G401.6 (cell line): ENCODE measurements around the gene PARD6B.
"Not testable (repeated sequence)": the region's sequence is repeated elsewhere in the genome, so short reads cannot be mapped to it uniquely, and the experiment has no call there.

Experiments used
- FAIRE-seq: peaks from 2 replicates; lab custom pipeline; 2012; peaks lifted over from hg19 to GRCh38; lab: Jason Lieb, UNC

Gene PARD6B

DNA sequence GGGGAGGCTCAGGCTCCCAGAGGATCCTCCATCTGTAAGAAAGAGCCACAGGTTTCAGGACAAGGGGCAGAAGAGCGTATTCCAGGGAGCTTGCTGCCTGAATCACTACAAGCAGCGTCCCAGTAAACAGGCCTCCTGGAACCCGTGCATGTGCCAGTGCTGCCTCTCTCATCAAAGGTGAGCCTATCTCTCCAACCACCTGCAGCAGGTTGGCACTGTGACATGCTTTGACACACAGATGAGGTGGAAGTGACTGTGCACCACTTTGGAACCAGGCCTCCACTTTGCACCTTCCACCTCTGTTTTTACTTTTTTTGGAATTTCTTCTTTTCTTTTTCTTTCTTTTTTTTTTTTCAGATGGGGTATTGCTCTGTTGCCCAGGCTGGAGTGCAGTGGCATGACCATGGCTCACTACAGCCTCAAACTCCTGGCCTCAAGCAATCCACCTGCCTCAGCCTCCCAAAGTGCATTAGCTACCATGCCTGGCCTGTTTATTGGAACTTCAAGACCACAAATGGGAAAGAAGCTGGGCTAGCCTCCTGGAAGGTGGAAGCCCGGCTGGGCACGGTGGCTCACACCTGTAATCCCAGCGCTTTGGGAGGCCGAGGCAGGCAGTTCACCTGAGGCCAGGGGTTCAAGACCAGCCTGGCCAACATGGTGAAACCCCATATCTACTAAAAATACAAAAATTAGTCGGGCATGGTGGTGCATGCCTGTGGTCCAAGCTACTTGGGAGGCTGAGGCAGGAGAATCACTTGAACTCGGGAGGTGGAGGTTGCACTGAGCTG is 27.5 kb upstream of the PARD6B start:
- not testable (repeated sequence) for FAIRE-seq

DNA sequence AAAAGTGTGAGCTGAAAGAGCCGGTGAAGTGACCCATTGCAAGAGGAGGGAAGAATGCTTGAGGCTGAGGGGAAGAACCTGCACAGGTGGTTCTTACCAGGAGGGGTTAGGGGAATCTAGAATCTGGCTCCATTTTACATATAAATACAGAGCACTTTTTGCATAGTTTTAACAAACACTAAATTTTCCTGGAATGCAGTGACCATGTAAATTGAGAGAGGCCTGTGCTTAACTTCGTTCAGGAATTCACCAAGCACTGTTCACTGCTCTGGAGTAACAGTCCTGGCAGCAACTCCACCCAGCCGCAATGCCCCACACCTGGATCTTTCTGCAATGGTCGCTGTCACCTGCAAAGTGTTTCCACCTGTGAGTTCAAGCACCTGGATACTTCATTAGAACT is 26.9 kb upstream of the PARD6B start:
- no peak for FAIRE-seq

DNA sequence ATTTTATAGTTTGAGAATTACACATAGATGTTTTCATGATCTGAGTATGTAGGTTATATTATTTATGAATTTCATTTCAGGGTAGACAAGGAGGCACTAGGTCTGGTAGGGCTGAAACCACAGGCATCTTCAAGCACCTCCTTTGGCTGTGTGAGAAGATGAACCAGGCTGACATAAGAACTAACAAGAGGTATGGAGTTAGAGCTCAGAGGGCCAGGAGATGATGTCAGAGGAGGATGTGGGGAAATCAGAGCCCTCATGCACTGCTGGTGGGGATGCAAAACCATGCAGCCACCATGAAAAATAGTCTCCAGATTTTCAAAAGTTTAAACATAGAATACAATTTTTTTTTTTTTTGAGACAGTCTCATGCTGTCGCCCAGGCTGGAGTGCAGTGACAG is 26.4 kb upstream of the PARD6B start:
- FAIRE-seq = no peak

DNA sequence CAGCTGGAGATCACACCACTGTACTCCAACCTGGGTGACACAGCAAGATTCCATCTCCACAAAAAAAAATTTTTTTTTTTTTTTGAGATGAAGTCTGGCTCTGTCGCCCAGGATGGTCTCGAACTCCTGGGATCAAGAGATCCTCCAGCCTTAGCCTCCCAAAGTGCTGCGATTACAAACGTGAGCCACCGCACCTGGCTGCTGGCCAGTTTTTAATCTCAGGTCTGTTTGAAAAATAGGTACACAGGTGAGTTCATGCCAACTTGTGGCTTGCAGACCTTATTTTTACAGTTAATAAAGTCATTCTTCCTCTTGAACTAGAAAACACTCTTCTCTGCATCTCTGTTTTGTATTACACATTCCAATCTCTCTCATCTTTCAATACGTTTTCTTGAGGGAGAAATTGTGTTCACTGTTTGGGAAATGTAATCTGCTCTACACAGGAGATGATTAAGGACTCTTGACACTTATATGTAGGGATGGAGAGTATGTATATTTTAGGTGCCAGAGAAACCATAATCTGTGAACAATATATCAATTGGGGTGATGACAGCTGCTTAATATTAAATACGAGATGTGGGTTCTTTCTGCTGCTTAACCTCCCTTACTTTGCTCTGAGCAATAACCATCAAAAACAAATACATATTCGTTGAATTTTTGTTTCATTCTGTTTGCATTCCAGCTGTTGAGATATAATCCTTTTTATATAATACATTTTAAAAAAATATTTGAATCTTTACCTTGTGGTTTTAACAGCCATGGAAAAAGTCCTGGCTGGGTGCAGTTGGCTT is 22.3 kb upstream of the PARD6B start:
- no peak for FAIRE-seq

DNA sequence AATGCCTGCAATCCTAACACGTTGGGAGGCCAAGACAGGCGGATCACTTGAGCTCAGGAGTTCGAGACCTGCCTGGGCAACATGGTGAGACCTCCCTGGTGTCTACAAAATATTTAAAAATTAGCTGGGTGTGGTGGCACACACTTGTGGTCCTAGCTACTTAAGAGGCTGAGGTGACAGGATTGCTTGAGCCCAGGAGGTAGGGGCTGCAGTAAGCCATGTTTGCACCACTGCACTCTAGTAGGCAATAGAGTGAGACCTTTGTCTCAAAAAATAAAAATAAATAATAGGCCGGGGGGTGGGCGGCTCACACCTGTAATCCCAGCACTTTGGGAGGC is 21.8 kb upstream of the PARD6B start:
- FAIRE-seq = no peak

DNA sequence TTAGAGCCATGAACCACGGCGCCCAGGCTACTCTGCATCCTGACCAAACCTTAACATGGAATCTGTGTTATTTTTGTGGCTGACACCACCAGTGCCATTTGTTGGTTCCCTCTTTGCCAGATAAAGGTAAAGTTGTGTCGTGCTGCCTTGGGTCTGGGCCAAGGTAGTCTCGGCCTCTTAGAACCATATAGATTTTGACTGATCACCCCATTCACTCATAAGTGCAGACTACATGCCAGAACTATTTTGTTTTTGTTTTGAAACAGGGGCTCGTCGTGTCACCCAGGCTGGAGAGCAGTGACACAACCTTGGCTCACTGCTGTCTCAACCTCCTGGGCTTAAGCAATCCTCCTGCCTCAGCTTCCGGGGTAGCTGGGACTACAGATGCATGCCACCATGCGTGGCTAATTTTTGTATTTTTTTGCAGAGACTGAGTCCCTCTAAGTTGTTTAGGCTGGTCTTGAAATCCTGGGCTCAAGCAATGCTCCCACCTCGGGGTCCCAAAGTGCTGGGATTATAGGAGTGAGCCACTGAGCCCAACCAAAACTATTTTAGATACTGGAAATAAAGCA is 20.8 kb upstream of the PARD6B start:
- FAIRE-seq = no peak

DNA sequence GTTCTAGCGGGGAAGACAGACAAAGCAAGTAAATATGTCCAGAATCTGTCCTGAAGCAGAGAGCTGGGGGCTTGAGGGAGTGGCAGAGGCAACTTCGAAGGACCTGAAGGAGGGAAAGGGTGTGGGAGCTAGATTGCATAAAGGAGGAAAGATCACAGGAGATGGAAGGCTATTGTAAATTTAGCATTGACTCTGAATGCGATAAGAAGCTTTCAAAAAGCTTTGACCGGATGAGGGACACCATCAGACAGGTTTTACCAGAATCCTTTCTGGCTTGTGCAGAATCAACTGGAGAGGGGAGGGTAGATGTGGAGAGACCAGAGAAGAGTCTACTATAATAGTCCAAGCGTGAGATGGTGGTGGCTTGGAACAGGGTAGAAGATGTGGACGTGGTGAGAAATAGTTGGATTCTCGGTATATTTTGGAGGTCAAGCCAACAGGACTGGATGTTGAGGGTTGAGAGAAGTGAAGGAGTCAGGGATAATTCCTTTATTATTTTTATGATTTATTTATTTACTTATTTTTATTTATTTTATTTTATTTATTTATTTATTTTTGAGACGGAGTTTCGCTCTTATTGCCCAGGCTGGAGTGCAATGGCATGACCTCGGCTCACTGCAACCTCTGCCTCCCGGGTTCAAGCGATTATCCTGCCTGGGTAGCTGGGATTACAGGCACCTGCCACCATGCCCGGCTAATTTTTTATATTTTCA is 20.1 kb upstream of the PARD6B start:
- FAIRE-seq = no peak

DNA sequence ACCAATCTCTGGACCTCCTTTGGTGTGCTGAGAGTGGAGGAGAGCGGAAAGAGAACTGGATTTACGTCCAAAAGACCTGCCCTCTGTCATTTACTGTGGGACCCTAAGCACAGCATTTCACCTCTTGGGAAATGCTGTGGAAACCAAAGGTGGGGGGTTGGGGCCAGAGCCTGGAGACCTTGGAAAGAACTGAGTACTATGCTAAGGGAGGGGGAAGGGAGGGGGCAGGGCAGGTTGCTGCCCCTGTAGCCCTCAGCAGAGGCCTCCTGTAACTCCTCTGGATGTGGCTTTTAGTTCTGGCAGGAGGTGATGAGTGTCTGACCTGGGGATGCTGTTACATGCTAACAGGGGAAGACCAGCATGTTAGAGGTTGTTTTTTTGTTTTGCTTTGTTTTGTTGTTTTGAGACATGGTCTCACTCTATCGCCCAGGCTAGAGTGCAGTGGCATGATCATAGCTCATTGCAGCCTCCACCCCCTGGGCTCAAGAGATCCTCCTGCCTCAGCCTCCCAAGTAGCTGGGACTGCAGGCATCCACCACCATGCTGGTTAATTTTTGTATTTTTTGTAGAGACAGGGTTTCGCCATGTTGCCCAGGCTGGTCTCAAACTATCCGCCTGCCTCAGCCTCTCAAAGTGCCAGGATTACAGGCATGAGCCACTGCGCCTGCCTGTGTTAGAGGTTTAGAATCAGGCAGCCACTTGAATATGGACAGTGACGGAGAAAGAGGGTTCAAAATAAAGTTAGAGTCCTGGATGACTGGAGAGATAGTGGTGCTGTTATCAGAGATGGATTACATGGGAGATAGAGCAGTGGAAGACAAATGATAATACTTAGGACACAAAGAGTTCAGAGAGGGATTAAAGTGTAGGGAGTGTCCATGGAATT is 18.4 kb upstream of the PARD6B start:
- FAIRE-seq = no peak

DNA sequence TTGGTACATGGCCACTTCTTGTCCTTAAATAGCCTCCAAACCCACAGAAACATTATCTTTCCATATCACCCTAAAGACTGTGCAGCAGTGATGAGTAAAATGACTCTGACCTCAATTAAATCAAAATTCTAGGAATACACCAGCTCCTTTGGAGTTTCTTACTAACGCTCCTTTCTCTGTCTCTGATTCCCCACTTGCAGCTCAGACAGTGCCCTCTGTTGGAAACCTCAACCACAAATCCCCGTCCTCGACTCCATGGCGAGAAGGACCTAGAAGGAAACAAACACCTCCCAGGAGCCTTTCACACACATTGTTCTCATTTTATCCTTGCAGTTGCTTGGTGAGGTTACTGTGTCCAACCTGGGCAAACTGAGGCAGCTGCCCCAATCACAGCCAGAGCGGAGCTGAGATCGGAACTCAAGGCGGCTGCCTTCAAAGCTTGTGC is 17.7 kb upstream of the PARD6B start:
- FAIRE-seq = peak; percentile 40

DNA sequence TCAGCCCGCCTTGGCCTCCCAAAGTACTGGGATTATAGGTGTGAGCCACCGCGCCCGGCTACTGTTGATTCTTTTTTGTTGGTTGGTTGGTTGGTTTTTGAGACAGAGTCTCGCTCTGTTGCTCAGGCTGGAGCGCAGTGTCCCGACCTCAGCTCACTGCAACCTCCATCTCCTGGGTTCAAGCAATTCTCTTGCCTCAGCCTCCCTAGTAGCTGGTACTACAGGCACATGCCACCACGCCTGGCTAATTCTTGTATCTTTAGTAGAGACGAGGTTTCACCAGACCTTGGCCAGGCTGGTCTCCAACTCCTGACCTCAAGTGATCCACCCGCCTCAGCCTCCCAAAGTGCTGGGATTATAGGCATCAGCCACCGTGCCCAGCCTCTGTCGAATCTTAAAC is 17.0 kb upstream of the PARD6B start:
- not testable (repeated sequence) for FAIRE-seq

DNA sequence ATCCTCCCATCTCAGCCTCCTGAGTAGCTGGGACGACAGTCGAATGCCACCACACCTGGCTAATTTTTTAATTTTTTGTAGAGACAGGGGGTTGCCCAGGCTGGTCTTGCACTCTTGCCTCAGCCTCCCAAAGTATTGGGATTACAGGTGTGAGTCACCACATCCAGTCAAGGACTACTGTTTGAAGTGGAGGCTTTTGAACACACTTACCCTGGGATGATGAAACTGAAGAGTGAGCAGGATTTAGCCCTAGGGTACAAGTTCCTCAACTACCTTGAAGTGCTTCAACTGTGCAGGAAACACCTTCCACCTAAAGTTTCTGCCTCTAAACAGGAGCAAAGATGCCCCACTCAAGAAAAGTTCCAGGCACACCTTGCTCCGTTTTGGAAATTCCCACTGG is 15.7 kb upstream of the PARD6B start:
- FAIRE-seq = no peak

DNA sequence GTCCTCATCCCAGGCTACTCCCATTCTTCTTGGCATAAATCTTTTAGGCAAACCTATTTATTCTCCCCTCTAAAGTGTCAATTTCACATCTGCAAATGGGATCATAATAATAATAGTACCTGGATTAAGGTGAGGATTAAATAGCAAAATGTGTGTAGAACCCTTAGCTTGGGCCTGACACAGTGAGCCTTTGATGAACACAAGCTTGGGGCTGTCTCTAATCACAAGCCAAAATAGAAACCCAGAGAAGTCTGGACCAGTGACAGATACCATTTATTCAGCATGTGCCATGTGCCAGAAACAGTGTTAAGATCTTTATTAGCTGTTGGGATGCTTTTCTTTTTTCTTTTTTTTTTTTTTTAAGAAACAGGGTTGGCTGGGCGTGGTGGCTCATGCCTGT is 14.9 kb upstream of the PARD6B start:
- FAIRE-seq = no peak

DNA sequence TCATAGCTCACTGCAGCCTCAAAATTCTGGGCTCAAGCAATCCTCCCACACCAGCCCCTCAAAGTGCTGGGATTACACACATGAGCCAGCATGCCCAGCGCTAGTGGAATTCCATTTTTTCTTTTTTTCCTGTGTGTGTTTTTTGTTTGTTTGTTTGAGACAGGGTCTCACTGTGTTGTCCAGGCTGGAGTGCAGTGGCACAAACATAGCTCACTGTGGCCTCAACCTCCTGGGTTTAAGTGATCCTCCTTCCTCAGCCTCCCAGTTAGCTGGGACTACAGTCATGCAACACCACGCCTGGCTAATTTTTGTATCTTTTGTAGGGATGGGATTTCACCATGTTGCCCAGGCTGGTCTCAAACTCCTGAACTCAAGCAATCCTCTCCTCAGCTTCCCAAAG is 14.1 kb upstream of the PARD6B start:
- no peak for FAIRE-seq

DNA sequence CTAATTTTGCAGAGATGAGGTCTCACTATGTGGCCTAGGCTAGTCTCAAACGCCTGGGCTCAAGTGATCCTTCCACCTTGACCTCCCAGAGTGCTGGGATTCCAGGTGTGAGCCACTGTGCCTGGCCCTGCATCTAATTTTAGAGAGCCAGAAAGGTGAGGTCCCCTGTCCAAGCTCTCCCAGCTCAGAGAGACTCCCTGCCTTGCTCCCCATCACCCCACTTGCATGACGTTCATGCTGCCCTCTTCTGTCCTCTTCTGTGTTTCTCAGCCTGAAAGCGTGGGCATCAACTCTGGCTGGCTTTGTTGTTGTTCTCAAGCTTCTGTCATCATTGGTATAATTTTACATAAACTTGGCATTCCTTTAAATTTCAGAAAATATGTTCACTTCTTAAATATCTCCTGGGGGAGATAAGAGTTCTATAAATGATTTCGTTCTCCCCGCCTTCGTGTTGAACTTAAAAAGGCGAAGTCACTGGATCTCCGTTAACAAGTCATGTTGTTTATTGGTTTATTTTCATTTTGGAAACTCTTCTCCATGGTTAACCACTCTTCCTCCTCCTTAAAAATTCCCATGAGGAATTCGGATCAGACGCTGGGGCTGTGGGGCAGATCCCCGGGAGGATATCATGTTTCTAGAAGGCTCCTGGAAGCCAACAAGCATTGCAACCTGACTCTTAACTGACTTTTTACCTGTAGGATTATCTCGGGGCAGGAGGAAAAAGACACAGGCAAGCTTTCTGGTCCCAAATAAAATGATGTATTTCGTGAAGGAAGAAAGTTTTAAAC is 13.2 kb upstream of the PARD6B start:
- FAIRE-seq = no peak

DNA sequence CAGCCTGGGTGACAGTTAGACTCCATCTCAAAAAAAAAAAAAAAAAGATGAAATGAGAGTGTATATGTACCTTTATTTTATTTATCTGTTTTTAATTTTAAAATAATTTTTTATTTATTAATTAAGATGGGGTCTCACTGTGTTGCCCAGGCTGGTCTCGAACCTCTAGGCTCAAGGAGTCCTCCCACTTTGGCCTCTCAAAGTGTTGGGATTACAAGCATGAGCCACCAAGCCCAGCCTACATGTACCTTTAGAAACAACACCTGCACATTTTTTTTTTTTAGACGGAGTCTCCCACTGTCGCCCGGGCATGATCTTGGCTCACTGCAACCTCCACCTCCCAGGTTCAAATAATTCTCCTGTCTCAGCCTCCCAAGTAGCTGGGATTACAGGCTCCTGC is 12.1 kb upstream of the PARD6B start:
- FAIRE-seq = no peak

DNA sequence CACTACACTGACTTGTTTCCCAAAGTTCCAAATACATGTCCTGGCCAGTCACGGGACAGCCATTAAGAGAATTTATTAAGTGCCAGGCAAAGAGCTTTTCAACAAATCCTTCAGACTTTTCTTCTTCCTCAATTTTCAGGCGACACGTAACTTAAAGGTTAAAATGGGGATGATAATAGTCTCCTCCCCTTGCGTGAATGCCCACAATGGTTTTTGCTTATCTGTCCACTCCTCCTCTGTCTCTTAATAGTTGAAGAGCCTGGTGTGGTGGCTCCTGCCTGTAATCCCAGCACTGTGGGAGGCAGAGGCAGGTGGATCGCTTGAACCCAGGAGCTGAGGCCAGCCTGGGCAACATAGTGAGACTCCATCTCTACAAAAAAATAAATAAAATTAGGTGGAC is 11.4 kb upstream of the PARD6B start:
- no peak for FAIRE-seq

DNA sequence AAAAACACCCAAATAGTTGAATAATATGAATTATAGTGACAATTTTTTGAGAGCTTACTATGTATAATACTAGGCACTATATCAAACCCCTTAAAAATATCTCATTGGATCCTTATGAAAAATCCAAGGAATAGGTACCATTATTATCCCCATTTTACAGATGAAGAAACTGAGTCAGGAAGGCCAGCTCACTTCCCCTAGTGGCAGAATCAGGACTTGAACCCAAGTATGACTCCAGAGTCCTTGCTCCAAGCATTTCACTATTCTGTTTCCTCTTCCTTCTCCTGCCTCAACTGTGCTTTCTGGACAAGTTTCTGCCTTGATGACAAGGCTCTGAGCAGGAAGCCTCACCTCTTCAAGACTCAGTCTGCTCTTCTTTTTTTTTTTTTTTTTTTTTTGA is 10.8 kb upstream of the PARD6B start:
- FAIRE-seq = no peak

DNA sequence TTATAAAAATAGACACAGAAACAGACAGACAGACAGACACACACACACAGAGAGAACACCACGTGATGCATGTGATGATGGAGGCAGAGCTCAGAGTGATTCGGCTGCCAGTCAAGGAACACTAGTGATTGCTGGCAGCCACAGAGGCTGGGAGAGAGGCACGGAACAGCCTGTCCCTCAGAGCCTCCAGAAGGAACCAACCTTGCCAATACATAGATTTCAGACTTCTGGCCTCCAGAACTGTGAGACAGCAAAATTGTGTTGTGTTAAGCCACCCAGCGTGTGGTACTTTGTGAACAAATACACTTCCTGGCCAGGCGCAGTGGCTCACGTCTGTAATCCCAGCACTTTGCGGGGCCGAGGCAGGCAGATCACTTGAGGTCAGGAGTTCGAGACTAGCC is 9.5 kb upstream of the PARD6B start:
- FAIRE-seq = no peak

DNA sequence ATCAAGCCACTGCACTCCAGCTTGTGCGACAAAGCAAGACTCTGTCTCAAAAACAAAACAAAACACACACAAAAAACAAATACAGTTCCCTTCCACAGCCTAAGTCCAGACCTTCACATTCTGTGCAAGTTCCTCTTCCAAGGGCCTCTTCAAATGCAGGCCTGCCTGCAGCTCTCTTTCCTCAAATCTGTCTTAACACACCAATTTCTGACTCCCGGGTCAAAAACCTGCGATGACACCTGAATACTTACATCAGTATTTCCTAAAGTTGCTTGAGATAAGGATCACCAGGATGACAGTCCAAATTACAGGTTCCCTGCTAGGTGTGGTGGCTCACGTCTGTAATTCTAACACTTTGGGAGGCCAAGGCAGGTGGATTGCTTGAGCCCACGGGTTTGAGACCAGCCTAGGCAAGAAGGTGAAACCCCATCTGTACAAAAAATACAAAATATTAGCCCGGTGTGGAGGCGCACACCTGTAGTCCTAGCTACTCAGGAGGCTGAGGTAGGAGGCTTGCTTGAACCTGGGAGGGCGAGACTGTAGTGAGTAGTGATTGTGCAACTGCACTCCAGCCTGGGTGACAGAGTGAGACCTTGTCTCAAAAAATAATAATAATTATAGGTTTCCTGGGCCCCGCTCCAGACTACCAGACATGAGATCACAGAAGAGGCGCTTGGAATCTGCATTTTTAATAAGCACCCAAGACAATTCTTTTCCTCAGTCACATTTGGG is 8.8 kb upstream of the PARD6B start:
- FAIRE-seq = no peak

DNA sequence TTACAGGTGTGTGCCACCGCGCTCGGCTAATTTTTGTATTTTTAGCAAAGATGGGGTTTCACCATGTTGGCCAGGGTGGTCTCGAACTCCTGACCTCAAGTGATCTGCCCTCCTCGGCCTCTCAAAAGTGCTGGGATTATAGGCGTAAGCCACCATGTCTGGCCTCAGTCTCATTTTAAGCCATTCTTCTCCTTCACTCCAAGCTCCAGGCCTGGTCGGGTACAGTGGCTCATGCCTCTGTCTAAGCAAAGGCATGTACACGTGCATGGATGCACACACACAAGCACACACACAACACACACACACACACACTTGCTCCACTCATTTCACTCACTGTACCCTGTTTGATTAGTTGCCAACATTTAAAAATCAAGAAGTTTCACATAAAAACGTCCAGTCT is 7.7 kb upstream of the PARD6B start:
- FAIRE-seq = no peak
